HG03103 (cell line): ENCODE data around the gene PFDN4.

ENCODE experiments used
- ATAC-seq: cut with Tn5 transposase; IDR thresholded peaks from one replicate; pipeline ENCODE4 v1.9.1; 2021; ENCODE audit warnings: low read depth; ENCODE audit not compliant: unreplicated experiment

The PFDN4 gene, protein sequence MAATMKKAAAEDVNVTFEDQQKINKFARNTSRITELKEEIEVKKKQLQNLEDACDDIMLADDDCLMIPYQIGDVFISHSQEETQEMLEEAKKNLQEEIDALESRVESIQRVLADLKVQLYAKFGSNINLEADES

DNA sequence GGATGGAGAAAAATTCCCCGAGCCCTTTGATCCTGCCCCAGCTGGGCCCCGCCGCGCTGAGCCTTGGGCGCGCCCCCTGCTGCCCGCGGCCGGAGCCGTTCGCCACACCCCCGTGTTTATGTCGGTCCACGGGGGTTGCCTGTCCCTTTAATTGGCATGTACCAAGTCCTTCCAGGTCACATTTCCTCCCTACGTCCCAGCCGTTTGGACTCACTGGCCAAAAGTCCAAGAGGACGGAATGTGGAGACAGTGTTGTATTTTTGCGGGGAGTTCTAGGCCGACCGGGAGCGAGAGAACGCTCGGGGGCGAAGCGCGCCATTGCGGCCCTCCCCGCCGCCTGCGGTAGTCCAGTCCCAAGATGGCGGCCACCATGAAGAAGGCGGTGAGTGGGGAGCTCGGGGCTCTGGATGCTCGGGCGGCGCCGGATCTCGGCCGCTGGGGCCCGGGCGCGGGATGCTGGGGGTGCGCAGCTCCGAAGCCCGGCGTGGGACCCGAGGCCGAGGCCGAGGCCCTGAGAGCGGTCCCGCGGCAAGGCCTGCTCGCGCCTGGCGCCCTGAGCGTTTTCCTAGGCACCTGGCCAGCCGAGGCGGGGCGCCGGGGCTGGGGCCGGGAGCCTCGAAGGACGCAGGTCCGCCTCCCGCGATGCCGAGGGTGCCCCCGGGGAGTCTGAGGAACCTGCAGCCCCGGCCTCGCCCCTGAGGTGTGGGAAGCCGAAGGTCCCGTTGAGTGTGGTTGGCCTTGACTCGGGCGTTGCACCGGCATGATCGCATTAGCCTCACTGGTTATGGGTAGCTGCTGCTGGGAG lies at the start of gene PFDN4:
Gene PFDN4, plus strand, starts transcription at position 345 of the 805 bp plus-strand sequence. Its CDS starts 14 bp downstream, at position 359.
- ATAC-seq = peak; percentile 95

DNA sequence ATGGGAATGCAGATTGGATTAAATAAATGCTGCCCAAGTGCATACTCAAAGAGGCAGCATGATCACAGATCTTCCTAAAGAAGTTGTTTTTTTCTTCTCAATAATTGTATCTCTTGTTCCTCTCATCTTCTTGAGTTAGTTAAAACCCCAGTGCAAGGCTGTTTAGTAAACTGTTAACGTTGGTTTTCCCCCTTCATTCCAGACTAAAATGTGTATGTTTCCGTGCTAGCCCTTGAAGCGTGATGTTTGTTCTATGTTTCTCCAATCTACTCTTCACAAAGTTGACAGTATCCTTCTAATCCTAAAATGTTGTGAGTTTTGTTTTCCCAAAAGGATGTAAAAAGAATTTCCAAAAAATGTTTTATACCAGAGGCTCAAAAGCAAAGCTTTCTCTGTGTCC lies 49.7 kb upstream of the PFDN4 start:
- no peak for ATAC-seq

DNA sequence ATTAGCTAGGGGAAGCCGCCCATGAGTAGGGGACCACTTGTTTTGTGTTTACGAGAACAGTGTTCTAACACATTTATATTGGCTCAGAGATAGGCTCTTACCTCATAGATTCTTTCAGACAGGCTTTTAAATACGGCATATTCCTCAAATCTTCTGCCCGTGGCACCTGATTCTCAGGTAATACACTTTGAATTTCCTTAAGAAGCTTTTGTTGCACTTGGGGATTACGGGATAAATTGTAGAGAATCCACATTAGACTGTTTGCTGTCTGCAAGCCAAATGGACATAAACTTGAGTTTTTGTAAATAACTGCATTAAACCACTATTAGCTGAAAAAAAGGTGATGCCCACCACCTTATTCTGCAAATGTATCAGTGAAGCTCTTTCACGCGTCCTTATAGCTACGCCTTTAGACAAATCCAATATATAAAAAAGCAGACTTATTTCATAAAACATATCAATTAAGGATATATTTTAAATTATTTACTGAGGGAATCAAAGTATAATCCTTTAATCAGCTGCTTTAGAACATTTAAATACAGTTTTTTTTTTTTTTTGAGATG lies 49.0 kb upstream of the PFDN4 start:
- no peak for ATAC-seq

DNA sequence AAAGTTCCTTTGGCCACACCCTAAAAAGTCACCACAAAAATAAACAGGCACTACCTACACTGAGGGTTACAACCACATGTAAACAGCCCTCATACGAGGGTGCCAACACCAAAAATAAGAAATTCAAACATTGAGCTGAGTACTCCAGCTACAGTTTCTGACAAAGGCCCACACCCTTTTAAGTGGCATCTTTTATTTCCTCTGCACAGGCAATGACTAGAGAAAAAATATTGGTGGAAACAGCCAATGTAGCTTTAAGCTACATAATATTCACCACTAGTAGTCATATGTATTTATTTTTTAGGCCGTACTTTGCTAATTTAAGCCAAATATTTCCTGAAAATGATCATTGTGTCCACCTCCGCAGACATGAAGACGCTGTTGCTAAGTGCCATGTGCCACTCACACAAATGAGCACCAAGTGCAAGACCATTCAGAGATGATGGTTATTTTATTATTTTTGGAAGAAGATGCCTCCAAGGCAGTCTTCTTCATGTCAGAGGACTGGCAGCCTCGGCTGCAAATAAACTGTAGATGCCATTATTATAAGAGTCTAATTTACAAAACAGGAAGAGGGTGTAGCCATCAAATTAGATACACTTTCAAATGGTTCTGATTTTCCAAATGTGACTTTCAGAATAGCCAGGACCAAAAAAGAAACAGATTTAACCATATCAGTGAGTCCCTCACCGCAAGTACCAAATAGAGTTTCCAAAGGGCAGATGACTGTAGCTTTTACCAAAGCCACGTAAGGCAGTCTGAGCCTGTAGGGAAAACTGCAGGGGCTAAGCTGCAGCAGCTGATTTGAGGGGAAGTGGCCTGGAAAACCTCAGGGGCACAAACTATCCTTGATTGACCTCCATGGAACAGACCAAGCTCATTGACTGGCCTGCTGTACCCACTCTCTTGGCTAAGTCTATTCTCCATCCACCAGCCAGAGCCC lies 47.6 kb upstream of the PFDN4 start:
- ATAC-seq = no peak

DNA sequence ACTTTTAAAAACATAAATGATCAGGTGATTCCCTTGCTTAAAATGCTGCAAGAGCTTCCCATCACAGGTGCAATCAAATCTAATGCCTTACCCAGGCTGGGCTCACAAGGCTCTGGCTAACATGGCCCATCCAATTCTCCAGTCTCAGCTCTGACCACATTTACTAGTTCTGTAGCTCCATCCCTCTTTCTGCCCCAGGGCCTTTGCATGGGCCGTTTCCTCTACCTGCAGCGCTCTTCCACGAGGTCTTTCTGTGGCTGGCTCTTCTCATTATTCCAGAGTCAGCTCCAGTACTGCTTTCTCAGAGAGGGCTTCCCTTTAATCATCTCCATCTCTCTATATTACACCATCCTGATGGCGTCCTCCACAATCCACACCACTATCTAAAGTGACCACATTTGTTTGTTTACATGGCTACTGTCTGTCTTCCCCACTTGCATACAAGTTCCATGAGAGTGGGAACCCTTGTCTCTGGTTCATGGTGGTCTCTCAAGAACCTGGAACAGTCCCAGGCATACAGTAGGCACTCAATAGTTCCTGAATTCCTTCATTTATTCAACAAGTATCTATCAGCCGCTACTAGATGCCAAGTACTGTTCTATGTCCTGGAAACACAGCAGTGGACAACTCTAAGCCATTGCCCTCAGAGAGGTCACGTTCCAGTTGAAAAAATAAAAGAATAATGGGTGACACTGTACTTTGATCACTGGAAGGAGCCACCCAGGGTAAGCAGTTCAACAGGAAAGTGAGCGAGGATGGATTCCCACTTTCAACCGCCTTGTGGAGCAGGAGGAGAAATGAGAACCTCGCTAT lies 46.7 kb upstream of the PFDN4 start:
- no peak for ATAC-seq

DNA sequence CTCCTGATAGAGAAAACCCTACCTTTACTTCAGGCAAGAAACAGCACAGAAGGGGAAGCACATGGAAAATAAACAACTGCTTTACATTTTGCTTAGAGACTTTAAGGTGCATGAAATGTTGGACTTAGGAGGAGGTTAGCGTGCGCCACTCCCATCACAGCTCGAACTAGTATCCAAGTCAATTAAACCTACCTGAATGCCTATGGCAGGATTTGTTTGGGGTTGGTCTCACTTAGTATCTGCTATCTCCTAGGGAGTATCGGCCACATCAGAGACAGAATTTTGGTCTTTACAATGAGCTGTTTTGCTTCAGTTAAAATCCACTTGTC lies 46.1 kb upstream of the PFDN4 start:
- ATAC-seq = no peak

DNA sequence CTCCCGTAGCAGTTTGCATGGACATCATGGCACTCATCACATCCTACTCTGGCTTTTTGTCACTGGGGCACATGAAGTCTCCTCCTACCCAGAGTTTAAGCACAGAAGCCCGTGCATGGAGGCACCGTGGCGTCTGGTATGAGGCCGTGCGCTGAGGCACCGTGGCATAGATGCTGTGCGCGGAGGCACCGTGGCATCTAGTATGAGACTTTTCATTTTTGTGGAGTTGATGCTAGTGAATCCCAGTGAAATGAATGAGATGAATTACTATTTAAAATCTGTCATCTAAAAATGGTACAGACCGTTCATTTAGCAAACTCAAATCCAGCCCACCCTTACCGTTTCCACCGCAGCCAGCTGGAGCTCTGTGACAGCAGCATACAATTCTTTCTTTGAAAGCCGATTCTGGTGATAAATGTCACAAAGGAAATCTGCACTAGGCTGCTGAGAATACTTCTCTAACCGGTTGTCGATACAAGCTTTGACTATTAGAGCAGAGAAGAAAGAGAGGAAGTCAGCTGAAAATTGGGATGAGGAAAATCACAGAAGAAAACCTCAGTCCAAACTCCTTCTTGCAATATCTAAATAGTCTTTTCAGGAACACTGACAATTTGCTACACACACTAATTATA lies 45.4 kb upstream of the PFDN4 start:
- no peak for ATAC-seq

DNA sequence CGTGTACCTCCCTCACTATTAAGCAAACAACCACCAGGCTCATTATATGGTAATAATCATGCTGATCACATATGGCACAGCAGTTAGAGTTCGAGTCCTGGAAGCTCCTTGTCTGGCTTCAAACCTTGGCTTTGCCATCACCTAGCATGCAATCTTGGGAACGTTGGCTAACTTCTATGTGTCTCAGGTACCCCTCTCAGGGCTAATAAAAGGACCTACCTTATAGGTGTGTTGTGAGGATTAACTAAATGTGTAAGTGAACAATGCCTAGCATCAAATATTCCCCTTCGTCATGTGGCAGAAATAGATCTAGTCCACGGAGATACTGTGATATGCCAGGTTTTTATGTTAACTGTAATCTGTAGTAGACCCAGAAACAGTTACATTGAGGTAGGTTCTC lies 44.5 kb upstream of the PFDN4 start:
- no peak for ATAC-seq

DNA sequence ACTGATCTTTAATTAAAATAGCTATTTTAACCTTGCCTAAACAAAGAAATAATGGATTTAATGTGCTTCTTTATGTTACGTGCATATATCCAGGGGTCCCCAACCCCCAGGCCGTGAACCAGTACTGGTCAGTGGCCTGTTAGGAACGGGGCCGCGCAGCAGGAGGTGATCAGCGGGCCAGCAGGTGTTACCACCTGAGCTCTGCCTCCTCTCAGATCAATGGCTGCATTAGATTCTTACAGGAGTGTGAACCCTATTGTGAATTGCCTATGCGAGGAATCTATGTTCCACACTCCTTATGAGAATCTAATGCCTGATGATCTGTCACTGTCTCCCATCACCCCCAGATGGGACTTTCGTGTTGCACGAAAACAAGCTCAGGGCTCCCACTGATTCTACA lies 42.9 kb upstream of the PFDN4 start:
- no peak for ATAC-seq

DNA sequence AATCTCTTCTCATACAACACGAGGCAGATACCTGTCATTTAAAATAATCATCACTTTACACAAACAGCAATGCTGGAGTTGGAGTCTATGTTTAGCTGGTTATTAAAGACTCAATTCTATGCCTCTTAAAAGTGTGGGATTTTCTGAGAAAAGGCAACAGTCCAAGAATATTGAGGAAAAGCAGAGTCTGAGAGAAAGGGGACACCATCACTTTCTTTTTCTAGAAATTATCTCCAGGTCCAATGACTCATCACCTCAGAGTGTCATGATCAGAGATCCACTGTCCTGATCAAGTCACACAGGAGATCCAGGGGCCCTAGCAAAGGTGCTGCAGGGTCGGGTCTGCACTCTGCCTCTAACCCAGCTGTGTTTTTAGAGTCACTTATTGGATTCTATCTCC lies 42.1 kb upstream of the PFDN4 start:
- no peak for ATAC-seq

DNA sequence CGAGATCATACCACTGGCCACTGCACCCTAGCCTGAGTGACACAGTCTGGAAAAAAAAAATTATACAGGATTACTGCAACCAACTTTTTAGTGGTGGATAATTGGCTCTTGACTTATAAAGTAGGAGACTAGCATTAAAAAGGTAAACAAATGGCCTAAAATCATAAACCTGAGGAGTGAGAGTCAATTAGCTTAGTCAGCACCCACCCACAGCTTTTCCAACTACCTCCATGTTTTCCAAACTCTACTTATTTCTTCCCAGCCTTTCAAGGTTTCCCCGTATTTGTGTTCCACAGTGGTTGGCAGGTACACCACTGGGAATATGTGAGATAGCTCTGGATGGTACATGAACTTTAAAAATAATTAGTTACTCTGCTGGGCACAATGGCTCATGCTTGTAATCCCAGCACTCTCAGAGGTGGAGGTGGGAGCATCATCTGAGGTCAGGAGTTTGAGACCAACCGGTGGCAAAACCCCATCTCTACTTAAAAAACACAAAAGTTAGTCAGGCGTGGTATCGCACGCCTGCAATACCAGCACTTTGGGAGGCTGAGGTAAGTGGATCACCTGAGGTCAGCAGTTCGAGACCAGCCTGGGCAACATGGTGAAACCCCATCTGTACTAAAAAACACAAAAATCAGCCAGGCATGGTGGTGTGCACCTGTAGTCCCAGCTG lies 40.8 kb upstream of the PFDN4 start:
- no peak for ATAC-seq

DNA sequence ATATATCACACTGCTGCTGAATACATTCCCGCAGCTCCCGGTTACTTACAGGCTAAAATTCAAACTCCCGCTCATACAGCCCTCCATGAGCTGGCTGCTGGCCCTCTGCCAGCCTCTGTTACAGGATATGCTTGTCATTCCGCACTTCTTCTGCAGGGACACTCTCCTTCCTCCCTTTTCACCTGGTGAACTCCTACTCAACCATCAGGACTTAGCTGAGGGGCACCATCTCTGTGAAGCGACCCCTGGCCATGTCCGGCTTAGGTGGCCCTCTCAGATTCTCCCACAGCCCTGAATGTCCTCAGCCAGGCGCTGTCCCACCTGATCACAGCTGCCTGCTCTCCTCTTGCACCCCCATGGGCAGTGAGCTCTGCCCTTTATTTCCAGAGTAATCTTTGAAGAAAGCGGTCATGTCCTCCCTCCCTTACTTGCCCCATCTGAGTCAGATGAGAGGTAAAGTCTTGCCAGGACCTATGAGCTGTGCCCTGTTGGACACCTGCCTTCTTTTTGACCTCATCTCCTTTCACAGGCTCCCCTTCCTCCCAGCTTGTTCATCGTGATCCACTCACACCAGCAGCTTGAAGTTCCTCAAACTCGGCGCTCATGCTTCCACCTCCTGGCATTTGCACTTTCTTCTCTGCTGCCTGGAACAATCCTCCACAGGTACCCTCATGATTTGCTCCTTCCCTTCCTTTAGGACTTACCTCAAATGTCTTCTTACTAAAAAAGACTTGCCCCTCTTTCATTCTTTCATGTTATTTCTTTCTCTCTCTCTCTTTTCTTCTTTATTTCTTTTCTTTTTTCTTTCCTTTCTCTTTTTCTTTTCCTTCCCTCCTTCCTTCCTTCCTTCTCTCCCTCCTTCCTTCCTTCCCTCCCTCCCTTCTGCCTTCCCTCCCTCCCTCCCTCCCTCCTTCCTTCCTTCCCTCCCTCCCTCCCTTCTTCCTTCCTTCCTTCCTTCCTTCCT lies 39.7 kb upstream of the PFDN4 start:
- ATAC-seq = no peak

DNA sequence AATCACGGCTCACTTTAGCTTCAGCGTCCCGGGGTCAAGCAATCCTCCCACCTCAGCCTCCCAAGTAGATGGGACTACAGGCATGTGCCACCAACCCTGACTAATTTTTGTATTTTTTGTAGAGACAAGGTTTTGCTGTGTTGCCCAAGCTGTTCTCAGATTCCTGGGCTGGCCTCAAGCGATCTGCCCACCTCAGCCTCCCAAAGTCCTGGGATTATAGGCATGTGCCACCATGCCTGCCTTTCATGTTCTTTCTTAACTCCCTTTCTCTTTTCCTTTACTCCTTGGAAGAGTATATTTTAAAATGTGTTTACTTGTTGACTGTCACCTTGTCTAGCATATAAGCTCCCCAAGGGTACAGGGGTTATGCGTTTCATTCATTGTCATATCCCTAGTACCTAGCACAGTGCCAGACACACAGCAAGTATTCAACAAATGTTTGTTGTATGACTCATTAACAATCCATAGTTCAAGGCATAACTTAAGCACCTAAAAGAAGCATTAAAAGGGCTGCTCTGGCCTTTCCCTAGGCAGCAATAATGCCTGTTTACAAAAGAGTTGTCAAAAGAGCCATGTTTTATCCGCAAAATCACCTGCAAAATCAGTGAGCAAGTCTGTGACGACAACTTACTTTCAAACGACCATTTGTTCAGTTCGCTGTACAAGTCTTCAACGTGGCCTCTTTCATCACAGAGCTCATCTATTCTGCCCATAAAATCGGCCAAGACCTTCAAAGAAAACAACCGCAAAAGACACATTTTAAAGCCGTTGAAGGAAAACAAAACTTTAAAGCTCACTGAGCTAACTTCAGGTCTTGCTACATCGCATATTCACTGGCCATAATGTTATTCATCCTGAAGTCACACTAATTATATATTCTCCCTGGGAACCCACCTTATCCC lies 38.7 kb upstream of the PFDN4 start:
- ATAC-seq = no peak

DNA sequence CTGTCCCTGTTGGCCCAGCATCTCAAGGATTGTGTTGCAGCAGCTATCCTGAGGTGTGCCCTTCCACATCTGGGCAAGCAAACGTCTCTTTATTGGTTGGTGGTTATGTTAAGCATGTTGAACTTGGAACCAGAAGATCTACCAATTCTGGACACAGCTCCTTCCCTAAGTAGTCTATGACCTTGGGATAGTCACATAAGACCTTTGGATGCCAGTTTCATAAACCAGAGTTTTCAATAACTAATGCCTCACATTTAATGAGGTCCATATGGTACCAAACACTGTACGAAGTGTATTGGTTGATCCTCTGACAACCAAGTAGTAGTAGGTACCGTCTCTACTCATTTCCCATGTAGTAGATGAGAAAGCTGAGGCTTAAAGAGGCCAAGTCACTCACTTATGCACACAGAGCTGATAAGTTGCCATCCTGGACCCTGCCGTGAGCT lies 37.8 kb upstream of the PFDN4 start:
- ATAC-seq = no peak

DNA sequence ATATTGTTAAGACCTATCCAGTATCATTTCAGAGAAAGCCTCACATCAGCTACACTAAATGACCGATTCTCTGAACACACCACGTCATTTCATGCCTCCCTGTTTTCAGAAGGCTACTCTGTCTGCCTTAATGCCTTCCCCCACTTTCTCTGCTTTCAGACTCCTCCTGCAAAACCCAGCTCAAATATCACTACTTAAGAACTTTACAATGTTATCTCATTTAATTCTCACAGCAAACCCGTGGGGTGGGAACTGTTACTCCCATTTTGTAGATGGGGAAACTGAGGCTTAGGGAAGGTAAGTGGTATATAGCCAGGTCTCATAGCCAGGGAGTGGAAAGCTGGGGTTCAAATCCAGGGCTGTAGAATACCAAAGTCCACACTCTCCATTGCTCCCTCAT lies 36.9 kb upstream of the PFDN4 start:
- ATAC-seq = no peak

DNA sequence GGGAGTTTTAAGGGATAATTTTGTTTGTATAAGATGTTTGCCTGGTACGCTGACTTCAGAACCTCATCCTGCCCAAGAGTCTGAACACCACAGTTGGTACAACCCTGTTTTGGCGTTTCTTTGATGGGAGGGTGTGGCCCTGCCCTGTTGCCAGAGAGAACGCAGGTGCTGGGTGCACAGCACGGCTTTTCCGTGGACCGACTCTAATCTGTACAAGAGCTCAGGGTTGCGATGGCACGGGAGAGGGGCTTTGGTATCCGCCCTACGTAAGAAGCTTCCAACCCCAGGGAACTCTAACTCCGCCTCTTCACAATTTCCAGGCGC lies 35.4 kb upstream of the PFDN4 start:
- ATAC-seq = no peak
